GM12875 (cell line): ENCODE data around the gene CAPN2.

Source experiments
- H3K4me3 ChIP-seq: one replicate; pipeline ENCODE4 v1.5.1; 2011; ENCODE audit warnings: low read depth, low read length, control low read depth
- CTCF ChIP-seq: IDR thresholded peaks from 2 replicates; pipeline ENCODE4 v1.5.1; 2011; ENCODE audit warnings: low read depth, mild to moderate bottlenecking, control low read depth, inconsistent platforms, low read length, moderate library complexity, borderline replicate concordance; ENCODE audit not compliant: insufficient read depth

Gene CAPN2

GRCh38 chr1:223717695-223718363 is 5.5 kb downstream of the CAPN2 start:
- TF ChIP-seq CTCF: no peak

GRCh38 chr1:223718850-223719249 is 6.5 kb downstream of the CAPN2 start:
- no peak for TF ChIP-seq CTCF
- H3K4me3 ChIP-seq: no peak overlapping the region

More at GRCh38 chr1:223717695-223718363, 5.5 kb downstream of the CAPN2 start:
- no peak overlapping the region for H3K4me3 ChIP-seq

GRCh38 chr1:223720971-223721591 is 8.7 kb downstream of the CAPN2 start:
- H3K4me3 ChIP-seq: no peak overlapping the region
- no peak for TF ChIP-seq CTCF

- no peak for TF ChIP-seq CTCF
- no peak overlapping the region for H3K4me3 ChIP-seq
These were observed 9.6 kb downstream of the CAPN2 start for GRCh38 chr1:223721658-223722607.

GRCh38 chr1:223723351-223723904 is 11.1 kb downstream of the CAPN2 start:
- no peak for TF ChIP-seq CTCF
- no peak overlapping the region for H3K4me3 ChIP-seq

- TF ChIP-seq CTCF: no peak
- H3K4me3 ChIP-seq: no peak overlapping the region
These were observed 12.0 kb downstream of the CAPN2 start for GRCh38 chr1:223724376-223724775.
